SK-N-SH treated with all-trans-retinoic acid at 6 μM for 48 hours (cell line): Measurements from ENCODE around the gene TAF12.
"Not testable (repeated sequence)": the region's sequence is repeated elsewhere in the genome, so short reads cannot be mapped to it uniquely, and the experiment has no call there.

Experiments
- ATAC-seq: fragments of 200-7000 bp; cut with Tn5 transposase; 3 replicates; pipeline ENCODE4 v1.9.1; 2020; ENCODE audit warnings: mild to moderate bottlenecking, moderate library complexity
- CREB5 ChIP-seq: fragments of 250-450 bp; sonication (Bioruptor Pico); IDR thresholded peaks from 2 replicates; pipeline ENCODE4 v1.5.1; 2020; ENCODE audit warnings: low read depth, mild to moderate bottlenecking, moderate library complexity
- CSRNP3 ChIP-seq: fragments of 250-450 bp; sonication (Bioruptor Pico); IDR thresholded peaks from 2 replicates; pipeline ENCODE4 v1.5.1; 2021; ENCODE audit warnings: mild to moderate bottlenecking, moderate library complexity
- ESRRG ChIP-seq: fragments of 250-450 bp; sonication (Bioruptor Pico); IDR thresholded peaks from 2 replicates; pipeline ENCODE4 v1.6.1; 2021; ENCODE audit warnings: mild to moderate bottlenecking
- OSR1 ChIP-seq: fragments of 250-450 bp; sonication (Bioruptor Pico); IDR thresholded peaks from 2 replicates; pipeline ENCODE4 v1.8.0; 2022; ENCODE audit warnings: moderate library complexity, mild to moderate bottlenecking, inconsistent platforms
- PATZ1 ChIP-seq: fragments of 250-450 bp; sonication (Bioruptor Pico); IDR thresholded peaks from 2 replicates; pipeline ENCODE4 v1.8.0; 2020; ENCODE audit warnings: mild to moderate bottlenecking, moderate library complexity, borderline replicate concordance
- POU6F1 ChIP-seq: fragments of 250-450 bp; sonication (Bioruptor Pico); IDR thresholded peaks from 2 replicates; pipeline ENCODE4 v1.8.0; 2021; ENCODE audit warnings: low read depth, mild to moderate bottlenecking, moderate library complexity, borderline replicate concordance
- RARB ChIP-seq: fragments of 250-450 bp; sonication (Bioruptor Pico); IDR thresholded peaks from 2 replicates; pipeline ENCODE4 v1.8.0; 2021; ENCODE audit warnings: mild to moderate bottlenecking, moderate library complexity
- TCF4 ChIP-seq: fragments of 250-450 bp; sonication (Bioruptor Pico); IDR thresholded peaks from 2 replicates; pipeline ENCODE4 v1.8.0; 2021; ENCODE audit warnings: mild to moderate bottlenecking, moderate library complexity, borderline replicate concordance
- TSHZ2 ChIP-seq: fragments of 250-450 bp; sonication (Bioruptor Pico); IDR thresholded peaks from 2 replicates; pipeline ENCODE4 v1.5.0; 2020; ENCODE audit warnings: mild to moderate bottlenecking, moderate library complexity
- ZC3H10 ChIP-seq: fragments of 250-450 bp; sonication (Bioruptor Pico); IDR thresholded peaks from 2 replicates; pipeline ENCODE4 v1.5.1; 2021; ENCODE audit warnings: mild to moderate bottlenecking, moderate library complexity
- ZFP30 ChIP-seq: fragments of 450-650 bp; formaldehyde crosslinking; IDR thresholded peaks from 2 replicates; pipeline ENCODE4 v1.5.0; 2022; ENCODE audit warnings: mild to moderate bottlenecking, moderate library complexity
- ZNF70 ChIP-seq: fragments of 450-650 bp; formaldehyde crosslinking; IDR thresholded peaks from 2 replicates; pipeline ENCODE4 v1.5.0; 2020; ENCODE audit warnings: mild to moderate bottlenecking, moderate library complexity

The TAF12 gene

GRCh38 chr1:28646040-28646439 lies 3.2 kb upstream of the TAF12 start:
- TF ChIP-seq TCF4 = peak; percentile 44; the same call in 1 of the 2 replicates
- TF ChIP-seq TSHZ2 (CRISPR knock-in tag) = no peak
- ATAC-seq = no peak

- not testable (repeated sequence) for ATAC-seq
These were observed 2.5 kb upstream of the TAF12 start for GRCh38 chr1:28645406-28645805.

- no peak for TF ChIP-seq TCF4
- no peak for TF ChIP-seq CREB5
- no peak for TF ChIP-seq ZNF70
- no peak for TF ChIP-seq PATZ1
- no peak for TF ChIP-seq TSHZ2 (CRISPR knock-in tag)
- TF ChIP-seq ZFP30 (CRISPR knock-in tag) = no peak
- TF ChIP-seq OSR1 (CRISPR knock-in tag) = no peak
- TF ChIP-seq ESRRG (CRISPR knock-in tag) = no peak
- no peak for TF ChIP-seq POU6F1 (CRISPR knock-in tag)
- TF ChIP-seq ZC3H10 = no peak
- TF ChIP-seq CSRNP3 (CRISPR knock-in tag) = no peak
- no peak for TF ChIP-seq RARB (CRISPR knock-in tag)
- ATAC-seq = no peak
These were observed 1.6 kb upstream of the TAF12 start for GRCh38 chr1:28644494-28644893.

GRCh38 chr1:28642056-28642846 lies 616 bp downstream of the TAF12 start:
- TF ChIP-seq CSRNP3 (CRISPR knock-in tag) = no peak
- TF ChIP-seq CREB5 = no peak
- TF ChIP-seq, all 23 proteins: peak for 0
- ATAC-seq = peak; percentile 63
